ENCODE results near the gene ZNF662. TPM values are rescaled to one million over a fixed set of nuclear protein-coding genes. Genes with fewer than 3 reads are reported as not detected.

The ZNF662 gene
- total RNA-seq, 4 donors from 2014 or later, result 8.5 to 14.2 (median 9.8) TPM

- no peaks in the 10 kb centered on the region for H3K27me3 ChIP-seq
- intact Hi-C loops (cut with DNase I), result no loop called here
- 63 to 70% methylated on average over 2 of the region's 2 CpGs for WGBS, 2 donors
Measured at GRCh38 chr3:42891042-42891441, 14.9 kb upstream of the ZNF662 start.

GRCh38 chr3:42892169-42892568, 13.8 kb upstream of the ZNF662 start:
- no peaks in the 10 kb centered on the region for H3K36me3 ChIP-seq
- intact Hi-C loops (cut with DNase I), result no loop called here
- no peak for DNase-seq
- H3K4me3 ChIP-seq (replicated peaks in 1 of 3), result no peak overlapping the region
- H3K4me1 ChIP-seq, result no peaks in the 10 kb centered on the region
- no peaks in the 10 kb centered on the region for H3K27me3 ChIP-seq
- WGBS, 2 donors, result 92 to 100% methylated on average over 1 of the region's 1 CpG
- TF ChIP-seq, protein P1, sequence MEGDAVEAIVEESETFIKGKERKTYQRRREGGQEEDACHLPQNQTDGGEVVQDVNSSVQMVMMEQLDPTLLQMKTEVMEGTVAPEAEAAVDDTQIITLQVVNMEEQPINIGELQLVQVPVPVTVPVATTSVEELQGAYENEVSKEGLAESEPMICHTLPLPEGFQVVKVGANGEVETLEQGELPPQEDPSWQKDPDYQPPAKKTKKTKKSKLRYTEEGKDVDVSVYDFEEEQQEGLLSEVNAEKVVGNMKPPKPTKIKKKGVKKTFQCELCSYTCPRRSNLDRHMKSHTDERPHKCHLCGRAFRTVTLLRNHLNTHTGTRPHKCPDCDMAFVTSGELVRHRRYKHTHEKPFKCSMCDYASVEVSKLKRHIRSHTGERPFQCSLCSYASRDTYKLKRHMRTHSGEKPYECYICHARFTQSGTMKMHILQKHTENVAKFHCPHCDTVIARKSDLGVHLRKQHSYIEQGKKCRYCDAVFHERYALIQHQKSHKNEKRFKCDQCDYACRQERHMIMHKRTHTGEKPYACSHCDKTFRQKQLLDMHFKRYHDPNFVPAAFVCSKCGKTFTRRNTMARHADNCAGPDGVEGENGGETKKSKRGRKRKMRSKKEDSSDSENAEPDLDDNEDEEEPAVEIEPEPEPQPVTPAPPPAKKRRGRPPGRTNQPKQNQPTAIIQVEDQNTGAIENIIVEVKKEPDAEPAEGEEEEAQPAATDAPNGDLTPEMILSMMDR (IDR thresholded peaks at IDR 0.05), result no peak
- TF ChIP-seq POLR2A (IDR thresholded peaks at IDR 0.05), result no peak
- no peaks in the 10 kb centered on the region for H3K9me3 ChIP-seq
- no peak overlapping the region for H3K27ac ChIP-seq

More at GRCh38 chr3:42891042-42891441, 14.9 kb upstream of the ZNF662 start:
- no peaks in the 10 kb centered on the region for H3K9me3 ChIP-seq
- DNase-seq, result no peak
- H3K4me1 ChIP-seq, result no peaks in the 10 kb centered on the region
- no peak overlapping the region for H3K4me3 ChIP-seq (replicated peaks in 1 of 3)
- H3K27ac ChIP-seq, result no peak overlapping the region
- no peaks in the 10 kb centered on the region for H3K36me3 ChIP-seq
- no peak for TF ChIP-seq POLR2A (IDR thresholded peaks at IDR 0.05)
- TF ChIP-seq, protein P1 (IDR thresholded peaks at IDR 0.05), result no peak

GRCh38 chr3:42892807-42893206, 13.1 kb upstream of the ZNF662 start:
- no peaks in the 10 kb centered on the region for H3K4me1 ChIP-seq
- WGBS, 2 donors, result 73 to 90% methylated on average over 1 of the region's 1 CpG
- no peaks in the 10 kb centered on the region for H3K36me3 ChIP-seq
- no peak overlapping the region for H3K4me3 ChIP-seq (replicated peaks in 1 of 3)
- H3K27me3 ChIP-seq, result no peaks in the 10 kb centered on the region
- DNase-seq, result no peak
- no peaks in the 10 kb centered on the region for H3K9me3 ChIP-seq
- no peak overlapping the region for H3K27ac ChIP-seq
- TF ChIP-seq POLR2A (IDR thresholded peaks at IDR 0.05), result no peak
- TF ChIP-seq, protein P1 (IDR thresholded peaks at IDR 0.05), result no peak
- intact Hi-C loops (cut with DNase I), result no loop called here

DNA sequence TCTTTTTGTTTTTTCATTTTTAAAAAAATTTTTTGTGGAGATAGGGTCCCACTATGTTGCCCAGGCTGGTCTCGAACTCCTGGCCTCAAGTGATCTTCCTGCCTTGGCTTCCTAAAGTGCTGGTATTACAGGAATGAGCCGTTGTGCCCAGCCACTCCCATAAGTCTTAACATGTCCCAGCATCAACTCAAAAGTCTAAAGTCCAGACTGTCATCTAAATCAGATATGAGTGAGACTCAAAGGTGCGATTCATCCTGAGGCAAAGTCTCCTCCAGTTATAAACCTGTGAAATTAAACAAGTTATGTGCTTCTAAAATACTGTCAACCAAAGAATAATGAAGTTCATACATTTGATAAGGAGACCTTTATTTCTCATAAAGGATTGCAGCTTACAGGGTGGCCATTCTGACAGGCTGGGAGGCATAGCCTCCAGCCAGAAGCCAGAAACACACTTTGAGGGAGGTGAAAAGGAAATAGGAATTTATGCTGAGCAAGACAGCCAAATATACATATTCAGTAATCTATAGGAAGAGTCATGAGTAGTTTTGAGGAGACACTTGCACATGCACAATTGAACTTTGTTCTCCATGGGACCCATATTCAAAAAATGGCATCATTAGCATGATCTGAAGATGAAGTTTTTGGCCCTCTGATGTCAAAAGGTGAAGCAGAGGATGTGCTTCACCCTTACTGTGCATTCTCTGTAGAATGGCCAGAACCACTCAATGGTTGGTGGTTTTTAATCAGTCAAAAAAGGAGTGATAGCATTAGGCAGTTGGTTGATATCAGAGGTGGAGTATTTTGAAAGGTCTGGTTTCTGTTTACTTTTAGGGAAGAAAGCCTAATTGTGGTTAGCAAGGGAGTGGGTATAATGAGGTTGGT, 11.0 kb upstream of the ZNF662 start:
- Histone ChIP-seq H3K36me3 (no peaks in the 10 kb centered on the region), H3K4me3 (replicated peaks in 1 of 3) (no peak overlapping the region), H3K9me3 (no peaks in the 10 kb centered on the region), H3K27ac (no peak overlapping the region), H3K27me3 (no peaks in the 10 kb centered on the region), H3K4me1 (no peaks in the 10 kb centered on the region)
- intact Hi-C loops (cut with DNase I), result no loop called here
- no peak for DNase-seq
- WGBS, 2 donors, result 81 to 84% methylated on average over 3 of the region's 3 CpGs
- TF ChIP-seq POLR2A (IDR thresholded peaks at IDR 0.05), result no peak
- TF ChIP-seq, protein P1 (IDR thresholded peaks at IDR 0.05), result no peak

- no peak for TF ChIP-seq POLR2A (IDR thresholded peaks at IDR 0.05)
- TF ChIP-seq, protein P1 (IDR thresholded peaks at IDR 0.05), result no peak
- Histone ChIP-seq H3K9me3 (no peaks in the 10 kb centered on the region), H3K27me3 (no peaks in the 10 kb centered on the region), H3K36me3 (no peaks in the 10 kb centered on the region), H3K4me1 (no peaks in the 10 kb centered on the region), H3K27ac (no peak overlapping the region), H3K4me3 (replicated peaks in 1 of 3) (no peak overlapping the region)
- intact Hi-C loops (cut with DNase I), result no loop called here
- DNase-seq, result no peak
Measured at GRCh38 chr3:42895580-42895868, 10.4 kb upstream of the ZNF662 start.

Data from thyroid gland (tissue), 4 donors.